GM23248 (cell line): ENCODE results near the gene TMEM271. TPM values are rescaled to one million over a fixed set of nuclear protein-coding genes. Genes with fewer than 3 reads are reported as not detected.

Source experiments
- DNase-seq: peaks from one replicate; pipeline ENCODE4 v3.0.0-alpha.2; 2015
- H2AFZ ChIP-seq: fragments of 200-600 bp; sonication (generic); 2 replicates; pipeline ENCODE4 v1.6.1; 2016; ENCODE audit warnings: antibody characterized with exemption
- H3F3A ChIP-seq: fragments of 200-600 bp; sonication (generic); 2 replicates; pipeline ENCODE4 v1.6.1; 2016; ENCODE audit warnings: mild to moderate bottlenecking, antibody characterized with exemption, mixed run types; ENCODE audit not compliant: insufficient read depth
- H3K27ac ChIP-seq: fragments of 200-600 bp; sonication (generic); 2 replicates; pipeline ENCODE4 v1.5.1; 2016; ENCODE audit warnings: mild to moderate bottlenecking
- H3K27me3 ChIP-seq: fragments of 200-600 bp; sonication (generic); replicated peaks from 2 replicates; pipeline ENCODE4 v1.6.1; 2016; ENCODE audit warnings: mild to moderate bottlenecking; ENCODE audit not compliant: insufficient read depth
- H3K36me3 ChIP-seq: fragments of 200-600 bp; sonication (generic); 2 replicates; pipeline ENCODE4 v1.6.1; 2016; ENCODE audit warnings: low read depth, mild to moderate bottlenecking
- H3K4me1 ChIP-seq: fragments of 200-600 bp; sonication (generic); 2 replicates; pipeline ENCODE4 v1.6.1; 2016; ENCODE audit warnings: mild to moderate bottlenecking; ENCODE audit not compliant: insufficient read depth
- H3K4me2 ChIP-seq: fragments of 200-600 bp; sonication (generic); one replicate; pipeline ENCODE4 v1.6.1; 2016; ENCODE audit warnings: mild to moderate bottlenecking; ENCODE audit not compliant: unreplicated experiment
- H3K4me3 ChIP-seq: fragments of 200-600 bp; sonication (generic); 2 replicates; pipeline ENCODE4 v1.5.1; 2016; ENCODE audit warnings: mild to moderate bottlenecking
- H3K79me2 ChIP-seq: fragments of 200-600 bp; sonication (generic); 2 replicates; pipeline ENCODE4 v1.6.1; 2016; ENCODE audit warnings: mild to moderate bottlenecking; ENCODE audit not compliant: insufficient read depth
- H3K9ac ChIP-seq: fragments of 200-600 bp; sonication (generic); 2 replicates; pipeline ENCODE4 v1.6.1; 2016; ENCODE audit warnings: mild to moderate bottlenecking
- H3K9me2 ChIP-seq: fragments of 200-600 bp; sonication (generic); 2 replicates; pipeline ENCODE4 v1.6.1; 2016; ENCODE audit warnings: mixed run types, mild to moderate bottlenecking, moderate library complexity; ENCODE audit not compliant: insufficient read depth
- H3K9me3 ChIP-seq: fragments of 200-600 bp; sonication (generic); one replicate; pipeline ENCODE4 v1.6.1; 2017; ENCODE audit warnings: low read depth
- H4K20me1 ChIP-seq: fragments of 200-600 bp; sonication (generic); 2 replicates; pipeline ENCODE4 v1.6.0; 2016; ENCODE audit not compliant: insufficient read depth
- EZH2 ChIP-seq: fragments of 200-600 bp; sonication (generic); IDR thresholded peaks from 2 replicates; pipeline ENCODE4 v1.6.1; 2018; ENCODE audit warnings: antibody characterized with exemption, mild to moderate bottlenecking; ENCODE audit not compliant: insufficient read depth, poor library complexity, severe bottlenecking
- EZH2phosphoT487 ChIP-seq: fragments of 200-600 bp; sonication (generic); IDR thresholded peaks from 2 replicates; pipeline ENCODE4 v1.6.1; 2018; ENCODE audit warnings: antibody characterized with exemption, moderate library complexity, mild to moderate bottlenecking, low read depth; ENCODE audit not compliant: insufficient read depth
- WGBS, 2 experiments: methylation state at CpG; one replicate each; pipeline ENCODE4 v1.1.6; 2015 to 2017; ENCODE audit warnings: low lambda C conversion rate in 2 of 2, low coverage in 1 of 2; ENCODE audit errors: missing lambda C conversion rate in 2 of 2; 5-methylcytosine and 5-hydroxymethylcytosine counted together
- in situ Hi-C: fragments of 300-500 bp; cut with MboI; formaldehyde crosslinking; loops from 2 replicates; pipeline ENCODE4 v1.15.0; 2020
- polyA plus RNA-seq: library from polyadenylated mRNA; unstranded; fragments of >200 nt; fragmentation: Nextera tagmentation; extraction: Ambion mirVana; gene quantifications from 2 replicates; pipeline ENCODE4 v1.2.1, GENCODE V29; 2016
- total RNA-seq: library from RNA; depleted of rRNA; stranded (reverse); fragments of >200 nt; shearing (Covaris generic); gene quantifications from 2 replicates; pipeline ENCODE4 v1.2.3, GENCODE V29; 2014

TMEM271 gene
- total and polyA plus RNA-seq, 2 experiments from 2014 or later, result not detected

DNA sequence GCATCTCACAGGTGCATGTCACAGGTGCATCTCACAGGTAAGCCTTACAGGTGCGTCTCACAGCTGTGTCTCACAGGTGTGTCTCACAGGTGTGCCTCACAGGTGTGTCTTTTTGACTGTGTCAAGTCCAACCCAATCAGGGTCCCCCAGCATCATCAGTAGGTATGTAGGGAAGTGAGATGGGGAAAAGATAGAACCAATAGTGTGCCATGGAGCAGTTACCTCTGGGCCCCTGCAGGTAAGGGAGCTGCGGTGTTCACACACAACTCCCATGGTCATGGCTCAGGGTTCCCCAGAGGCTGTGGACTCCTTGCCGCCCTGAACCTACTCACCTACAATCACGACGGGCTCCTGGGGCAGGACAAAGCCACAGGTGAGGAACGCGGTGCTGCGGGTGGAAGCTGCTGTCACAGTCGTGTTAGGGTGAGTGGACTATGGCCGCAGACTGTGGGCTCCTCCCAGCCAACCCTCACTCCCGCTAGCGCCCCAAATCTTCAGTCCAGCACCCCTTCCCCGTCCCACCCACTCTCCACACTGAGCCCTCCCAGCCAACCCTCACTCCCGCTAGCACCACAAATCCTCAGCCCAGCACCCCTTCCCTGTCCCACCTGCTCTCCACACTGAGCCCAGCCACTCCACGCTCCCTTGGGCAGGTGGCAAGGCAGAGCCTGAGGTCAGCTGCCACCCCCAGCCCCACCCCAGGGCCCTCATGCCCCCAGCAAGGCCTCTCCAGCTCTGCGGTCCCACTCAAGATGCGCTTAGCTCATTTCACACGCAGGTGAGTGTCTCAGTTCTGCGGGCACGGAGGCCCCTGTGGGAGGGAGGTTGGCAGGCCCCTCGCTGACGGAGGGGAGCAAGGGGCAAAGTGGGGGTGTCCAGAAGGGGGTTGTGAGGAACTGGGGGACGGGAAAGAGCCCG lies 47.2 kb upstream of the TMEM271 start:
- TF ChIP-seq EZH2phosphoT487, result no peak
- H3K9ac ChIP-seq, result no peak overlapping the region
- H3F3A ChIP-seq, result 0 out of 2 replicates have a peak, but pooled peaks cover 9% of the 10 kb centered on the region
- no peaks in the 10 kb centered on the region for H3K9me3 ChIP-seq
- in situ Hi-C loops, result no loop called here
- DNase-seq, result no peak
- H3K27ac ChIP-seq, result no peak overlapping the region
- no peak overlapping the region for H3K4me3 ChIP-seq
- H4K20me1 ChIP-seq, result no peaks in the 10 kb centered on the region
- no peak overlapping the region for H3K4me2 ChIP-seq
- no peaks in the 10 kb centered on the region for H3K79me2 ChIP-seq
- no peaks in the 10 kb centered on the region for H3K9me2 ChIP-seq
- no peaks in the 10 kb centered on the region for H3K4me1 ChIP-seq
- no peaks in the 10 kb centered on the region for H3K36me3 ChIP-seq
- 0 out of 2 replicates have a peak, but pooled peaks cover 8% of the 10 kb centered on the region for H3K27me3 ChIP-seq
- H2AFZ ChIP-seq, result no peak overlapping the region
- WGBS, 2 experiments, result 67 to 70% methylated on average over 18 to 24 of the region's 24 CpGs

DNA sequence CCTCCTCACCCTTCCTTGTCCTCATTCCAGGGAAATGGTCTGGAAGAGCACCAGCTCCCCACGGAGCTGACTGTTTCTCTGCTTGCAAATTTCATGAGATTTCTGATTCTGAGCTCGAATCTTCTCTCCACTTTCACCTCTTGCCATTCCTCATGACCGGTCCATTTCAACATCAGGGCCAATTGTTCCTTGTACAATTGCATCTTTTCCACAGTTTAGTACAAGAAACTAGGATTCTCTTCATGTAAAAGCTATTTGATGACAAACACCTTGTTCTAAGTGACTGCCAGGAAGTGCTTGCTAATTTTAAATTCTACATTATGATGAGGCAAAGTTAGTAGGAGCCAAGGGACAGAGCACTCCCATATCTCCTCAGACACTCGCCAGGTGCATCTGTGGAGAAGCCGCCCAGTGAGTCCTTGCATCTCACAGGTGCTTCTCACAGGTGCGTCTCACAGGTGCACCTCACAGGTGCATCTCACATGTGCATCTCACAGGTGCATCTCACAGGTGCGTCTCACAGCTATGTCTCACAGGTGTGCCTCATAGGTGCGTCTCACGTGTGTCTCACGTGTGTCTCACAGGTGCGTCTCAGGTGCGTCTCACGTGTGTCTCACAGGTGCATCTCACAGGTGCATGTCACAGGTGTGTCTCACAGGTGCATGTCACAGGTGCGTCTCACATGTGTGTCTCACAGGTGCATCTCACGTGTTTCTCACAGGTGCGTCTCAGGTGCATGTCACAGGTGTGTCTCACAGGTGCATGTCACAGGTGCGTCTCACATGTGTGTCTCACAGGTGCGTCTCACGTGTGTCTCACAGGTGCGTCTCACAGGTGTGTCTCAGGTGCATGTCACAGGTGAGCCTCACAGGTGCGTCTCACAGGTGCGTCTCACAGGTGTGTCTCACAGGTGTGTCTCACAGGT lies 46.2 kb upstream of the TMEM271 start:
- H4K20me1 ChIP-seq, result no peaks in the 10 kb centered on the region
- no peaks in the 10 kb centered on the region for H3K9me3 ChIP-seq
- peak; percentile 43 for DNase-seq
- no peak overlapping the region for H3K27ac ChIP-seq
- H3K79me2 ChIP-seq, result no peaks in the 10 kb centered on the region
- H3K27me3 ChIP-seq, result 0 out of 2 replicates have a peak, but pooled peaks cover 8% of the 10 kb centered on the region
- H3F3A ChIP-seq, result 0 out of 2 replicates have a peak, but pooled peaks cover 9% of the 10 kb centered on the region
- H3K9me2 ChIP-seq, result no peaks in the 10 kb centered on the region
- H2AFZ ChIP-seq, result no peak overlapping the region
- TF ChIP-seq EZH2, result no peak
- no peak for TF ChIP-seq EZH2phosphoT487
- H3K9ac ChIP-seq, result no peak overlapping the region
- H3K36me3 ChIP-seq, result no peaks in the 10 kb centered on the region
- H3K4me2 ChIP-seq, result no peak overlapping the region
- no peaks in the 10 kb centered on the region for H3K4me1 ChIP-seq
- in situ Hi-C loops, result no loop called here
- no peak overlapping the region for H3K4me3 ChIP-seq
- 83 to 85% methylated on average over 22 of the region's 22 CpGs for WGBS, 2 experiments

DNA sequence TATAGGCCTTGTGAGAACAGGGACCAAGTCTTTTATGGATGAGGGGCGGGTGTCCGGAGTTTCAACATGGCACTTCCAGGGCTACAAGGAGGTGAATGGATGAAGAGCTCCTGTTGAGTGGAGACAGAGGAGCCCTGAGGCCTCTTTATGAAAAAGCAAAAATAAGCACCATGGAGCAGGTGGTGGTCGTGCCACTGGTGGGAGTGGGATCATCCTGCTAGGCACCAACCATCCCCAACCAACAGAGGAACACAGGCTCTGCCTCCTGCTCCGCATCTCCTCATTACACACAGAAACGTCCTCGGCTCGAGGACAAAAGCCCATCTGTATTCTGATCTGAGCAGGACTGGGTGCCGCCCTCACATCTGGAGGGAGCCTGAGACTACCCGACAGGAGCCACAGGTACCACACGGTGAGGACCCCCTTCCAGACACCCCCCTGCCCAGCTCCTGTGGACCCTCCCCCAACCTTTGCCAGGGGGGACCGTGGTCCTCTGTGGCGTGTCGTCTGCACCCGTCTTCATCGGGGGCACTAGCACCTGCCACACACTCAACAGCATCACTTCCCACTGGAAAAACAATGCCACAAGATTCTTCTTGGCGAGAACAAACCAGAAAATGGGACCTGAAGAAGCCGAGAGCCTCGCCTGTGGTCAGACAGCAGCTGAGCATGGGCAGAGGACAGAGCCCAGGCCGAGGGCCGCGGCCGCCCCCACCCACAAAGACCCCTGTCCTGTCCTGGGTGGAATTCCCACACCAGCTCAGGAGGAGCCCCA lies 45.4 kb upstream of the TMEM271 start:
- Histone ChIP-seq H3K4me1 (no peaks in the 10 kb centered on the region), H3K9ac (no peak overlapping the region), H3K27me3 (0 out of 2 replicates have a peak, but pooled peaks cover 3% of the 10 kb centered on the region), H3K4me2 (no peak overlapping the region), H3K9me2 (no peaks in the 10 kb centered on the region), H3K36me3 (no peaks in the 10 kb centered on the region), H3K27ac (no peak overlapping the region), H3F3A (0 out of 2 replicates have a peak, but pooled peaks cover 9% of the 10 kb centered on the region), H4K20me1 (no peaks in the 10 kb centered on the region), H3K79me2 (no peaks in the 10 kb centered on the region), H3K4me3 (no peak overlapping the region), H3K9me3 (no peaks in the 10 kb centered on the region), H2AFZ (no peak overlapping the region)
- WGBS, 2 experiments, result 72 to 73% methylated on average over 22 of the region's 22 CpGs
- TF ChIP-seq EZH2, result no peak
- no peak for TF ChIP-seq EZH2phosphoT487
- no peak for DNase-seq
- in situ Hi-C loops, result no loop called here
